ENCODE measurements around the gene CDH13. TPM values are rescaled to one million over a fixed set of nuclear protein-coding genes. Genes with fewer than 3 reads are reported as not detected.

CDH13 gene
- total and polyA plus RNA-seq, 9 of the 15 experiments (the other 6 are each of a cell fraction or from before 2014, with no cell fraction given), result 0.03 TPM; not detected in 8

DNA sequence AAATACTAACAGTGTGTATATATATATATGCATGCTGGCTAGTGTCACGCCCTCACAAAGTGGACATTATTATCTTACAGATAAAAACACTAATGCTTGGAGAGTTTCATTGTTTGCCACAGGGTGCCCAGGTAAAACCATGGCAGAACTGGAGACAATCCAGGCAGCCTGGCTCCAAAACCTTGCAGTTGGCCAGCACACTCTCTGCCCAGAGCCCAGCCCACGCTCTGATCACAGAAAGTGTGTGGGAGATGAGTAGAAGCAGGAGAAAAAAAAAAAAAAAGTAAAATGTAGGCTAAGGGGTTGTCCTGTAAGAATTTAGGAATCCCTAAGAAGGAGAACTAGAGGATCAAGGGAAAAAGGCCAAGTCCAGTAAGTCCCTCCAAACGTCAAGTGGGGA, 538.0 kb downstream of the CDH13 start:
- TF ChIP-seq PML (IDR thresholded peaks at IDR 0.05; ENCODE audit: low read length) (no peak), MBD2 (IDR thresholded peaks at IDR 0.05; ENCODE audit: borderline replicate concordance, low read depth) (no peak), MTA1 (IDR thresholded peaks at IDR 0.05; ENCODE audit: borderline replicate concordance) (no peak), MEF2D (tag; conservative IDR thresholded peaks at IDR 0.05; ENCODE audit: low read depth) (no peak), ELF2 (CRISPR knock-in tag; IDR thresholded peaks at IDR 0.05) (no peak), ARNT (IDR thresholded peaks at IDR 0.05) (no peak), TAL1 (IDR thresholded peaks at IDR 0.05) (no peak), TEAD1 (CRISPR knock-in tag; IDR thresholded peaks at IDR 0.05) (no peak), ZNF644 (tag; IDR thresholded peaks at IDR 0.05; ENCODE audit: low read depth) (no peak), ZNF436 (CRISPR knock-in tag; IDR thresholded peaks at IDR 0.05) (no peak), KAT7 (CRISPR knock-in tag; IDR thresholded peaks at IDR 0.05; ENCODE audit: borderline replicate concordance) (no peak), DPF2 (IDR thresholded peaks at IDR 0.05) (no peak), RFX7 (CRISPR knock-in tag; IDR thresholded peaks at IDR 0.05) (no peak), ELK3 (CRISPR knock-in tag; IDR thresholded peaks at IDR 0.05) (no peak), CBX1 (IDR thresholded peaks at IDR 0.05; ENCODE audit: low read depth) (no peak), RNF2 (IDR thresholded peaks at IDR 0.05) (no peak)
- TF ChIP-seq, protein P1, sequence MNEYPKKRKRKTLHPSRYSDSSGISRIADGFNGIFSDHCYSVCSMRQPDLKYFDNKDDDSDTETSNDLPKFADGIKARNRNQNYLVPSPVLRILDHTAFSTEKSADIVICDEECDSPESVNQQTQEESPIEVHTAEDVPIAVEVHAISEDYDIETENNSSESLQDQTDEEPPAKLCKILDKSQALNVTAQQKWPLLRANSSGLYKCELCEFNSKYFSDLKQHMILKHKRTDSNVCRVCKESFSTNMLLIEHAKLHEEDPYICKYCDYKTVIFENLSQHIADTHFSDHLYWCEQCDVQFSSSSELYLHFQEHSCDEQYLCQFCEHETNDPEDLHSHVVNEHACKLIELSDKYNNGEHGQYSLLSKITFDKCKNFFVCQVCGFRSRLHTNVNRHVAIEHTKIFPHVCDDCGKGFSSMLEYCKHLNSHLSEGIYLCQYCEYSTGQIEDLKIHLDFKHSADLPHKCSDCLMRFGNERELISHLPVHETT (CRISPR knock-in tag; conservative IDR thresholded peaks at IDR 0.05 in 1 of 2, IDR thresholded peaks at IDR 0.05 in 1 of 2), result no peak
- TF ChIP-seq, protein P2, sequence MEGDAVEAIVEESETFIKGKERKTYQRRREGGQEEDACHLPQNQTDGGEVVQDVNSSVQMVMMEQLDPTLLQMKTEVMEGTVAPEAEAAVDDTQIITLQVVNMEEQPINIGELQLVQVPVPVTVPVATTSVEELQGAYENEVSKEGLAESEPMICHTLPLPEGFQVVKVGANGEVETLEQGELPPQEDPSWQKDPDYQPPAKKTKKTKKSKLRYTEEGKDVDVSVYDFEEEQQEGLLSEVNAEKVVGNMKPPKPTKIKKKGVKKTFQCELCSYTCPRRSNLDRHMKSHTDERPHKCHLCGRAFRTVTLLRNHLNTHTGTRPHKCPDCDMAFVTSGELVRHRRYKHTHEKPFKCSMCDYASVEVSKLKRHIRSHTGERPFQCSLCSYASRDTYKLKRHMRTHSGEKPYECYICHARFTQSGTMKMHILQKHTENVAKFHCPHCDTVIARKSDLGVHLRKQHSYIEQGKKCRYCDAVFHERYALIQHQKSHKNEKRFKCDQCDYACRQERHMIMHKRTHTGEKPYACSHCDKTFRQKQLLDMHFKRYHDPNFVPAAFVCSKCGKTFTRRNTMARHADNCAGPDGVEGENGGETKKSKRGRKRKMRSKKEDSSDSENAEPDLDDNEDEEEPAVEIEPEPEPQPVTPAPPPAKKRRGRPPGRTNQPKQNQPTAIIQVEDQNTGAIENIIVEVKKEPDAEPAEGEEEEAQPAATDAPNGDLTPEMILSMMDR (IDR thresholded peaks at IDR 0.05 in 2 of 3, conservative IDR thresholded peaks at IDR 0.05 in 1 of 3; ENCODE audit: insufficient read depth in 2 of 3, low read depth in 1 of 3, low read length in 3 of 3), result no peak
- CTCF ChIA-PET (ENCODE audit: low intra/inter-chr PET ratio), result no interaction called here
- Histone ChIP-seq H3K4me3 (no peak overlapping the region), H3K36me3 (ENCODE audit: control insufficient read depth, insufficient read depth, low read length) (no peaks in the 10 kb centered on the region), H2AFZ (ENCODE audit: low read depth, low read length) (no peak overlapping the region), H3K27ac (ENCODE audit: extremely low read depth, low read depth, low read length) (no peak overlapping the region), H3K9me1 (ENCODE audit: control insufficient read depth, insufficient read depth, low read length) (no peaks in the 10 kb centered on the region), H3K9ac (ENCODE audit: insufficient read depth in 1 of 2, low read depth in 2 of 2, low read length in 2 of 2) (no peak overlapping the region), H3K9me3 (replicated peaks; ENCODE audit: control insufficient read depth, insufficient read depth, low read depth, low read length) (no peaks in the 10 kb centered on the region), H3K4me2 (ENCODE audit: insufficient read depth, low read length) (no peak overlapping the region), H3K27me3 (ENCODE audit: control insufficient read depth in 2 of 2, insufficient read depth in 2 of 2, low read length in 2 of 2) (no peaks in the 10 kb centered on the region), H3K4me1 (replicated peaks in 1 of 2; ENCODE audit: control insufficient read depth in 2 of 2, insufficient read depth in 2 of 2, low read length in 2 of 2) (no peaks in the 10 kb centered on the region), H3K79me2 (ENCODE audit: control insufficient read depth, insufficient read depth, low read length) (no peaks in the 10 kb centered on the region), H4K20me1 (replicated peaks; ENCODE audit: control insufficient read depth, insufficient read depth, low read length) (no peaks in the 10 kb centered on the region)
- intact Hi-C loops (cut with micrococcal nuclease) (no loop called here), in situ Hi-C loops (cut with MboI) (no loop called here)
- FAIRE-seq (no peak), ATAC-seq (no peak), DNase-seq (ENCODE audit: extremely low read depth in 1 of 4, low spot score in 3 of 4) (no peak)
- 0% methylated on average over 3 of the region's 3 CpGs for WGBS (ENCODE audit: insufficient coverage, low coverage, missing lambda C conversion rate)
- BruUV-seq (replicated peaks), result no TSS peak
- POLR2A ChIA-PET, result no interaction called here

Data from K562 (cell line).